AG10803 (cell line): ENCODE results near the gene ACTL7A.

ENCODE experiments used
- DNase-seq: peaks from one replicate; pipeline ENCODE4 v3.0.0; 2010; ENCODE audit warnings: low read depth
- H3K4me3 ChIP-seq: 2 replicates; pipeline ENCODE4 v1.5.1; 2011; ENCODE audit warnings: mild to moderate bottlenecking, low read length, control low read depth
- CTCF ChIP-seq: conservative IDR thresholded peaks from 2 replicates; pipeline ENCODE4 v1.5.1; 2011; ENCODE audit warnings: mild to moderate bottlenecking, low read length, control low read depth, inconsistent platforms

ACTL7A gene

GRCh38 chr9:108905494-108905893, 43.4 kb downstream of the ACTL7A start:
- no peak for DNase-seq
- TF ChIP-seq CTCF, result no peak
- H3K4me3 ChIP-seq, result no peak overlapping the region

- TF ChIP-seq CTCF, result no peak
- no peak overlapping the region for H3K4me3 ChIP-seq
- no peak for DNase-seq
Observed at GRCh38 chr9:108910402-108910801, 48.3 kb downstream of the ACTL7A start.

- TF ChIP-seq CTCF, result no peak
- H3K4me3 ChIP-seq, result no peak overlapping the region
- DNase-seq, result no peak
Observed at GRCh38 chr9:108910914-108911313, 48.8 kb downstream of the ACTL7A start.

GRCh38 chr9:108911820-108912219, 49.8 kb downstream of the ACTL7A start:
- no peak for TF ChIP-seq CTCF
- H3K4me3 ChIP-seq, result no peak overlapping the region
- no peak for DNase-seq
